Measurements from ENCODE around the gene DMWD. TPM values are rescaled to one million over a fixed set of nuclear protein-coding genes. Genes with fewer than 3 reads are reported as not detected.

DMWD gene
- total and polyA plus RNA-seq, 2 of the 13 experiments (the other 11 are each of a cell fraction or from before 2014, with no cell fraction given), result 10.3 to 14.9 TPM

DNA sequence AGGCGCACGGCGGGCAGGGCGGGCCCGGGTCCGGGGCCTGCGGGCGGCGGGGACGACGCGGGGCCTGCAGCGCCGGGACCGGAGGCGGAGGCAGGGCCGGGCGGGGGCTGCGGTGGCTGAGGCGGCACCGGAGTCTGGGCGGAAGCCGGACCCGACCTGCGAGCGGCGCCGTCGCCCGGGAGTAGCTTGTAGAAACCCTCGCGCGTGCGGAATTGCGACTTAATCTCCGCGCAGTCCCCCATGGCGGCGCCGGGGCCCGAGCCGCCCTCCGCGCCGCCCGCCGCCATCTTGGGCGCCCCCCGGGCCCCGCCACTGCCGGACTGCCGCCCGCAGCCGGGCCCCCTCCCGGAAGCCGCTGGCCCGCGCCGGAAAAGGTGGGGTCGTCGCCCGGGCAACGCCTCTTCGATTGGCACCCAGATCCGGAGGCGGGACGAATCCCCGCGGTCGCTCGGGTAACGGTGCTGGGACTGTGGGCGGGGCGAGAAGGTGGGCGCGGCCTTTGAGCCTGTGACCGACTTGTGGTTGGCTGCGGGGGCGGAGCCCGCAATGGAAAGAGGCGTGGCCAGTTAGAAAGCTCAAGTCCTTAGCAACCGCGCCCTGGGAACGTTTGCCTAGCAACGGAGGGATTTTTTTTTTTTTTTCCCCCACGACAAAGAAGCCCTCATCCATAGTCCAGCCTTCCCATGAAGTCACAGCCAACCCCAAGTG is at the start of gene DMWD (continued):
- TF ChIP-seq, protein P1, sequence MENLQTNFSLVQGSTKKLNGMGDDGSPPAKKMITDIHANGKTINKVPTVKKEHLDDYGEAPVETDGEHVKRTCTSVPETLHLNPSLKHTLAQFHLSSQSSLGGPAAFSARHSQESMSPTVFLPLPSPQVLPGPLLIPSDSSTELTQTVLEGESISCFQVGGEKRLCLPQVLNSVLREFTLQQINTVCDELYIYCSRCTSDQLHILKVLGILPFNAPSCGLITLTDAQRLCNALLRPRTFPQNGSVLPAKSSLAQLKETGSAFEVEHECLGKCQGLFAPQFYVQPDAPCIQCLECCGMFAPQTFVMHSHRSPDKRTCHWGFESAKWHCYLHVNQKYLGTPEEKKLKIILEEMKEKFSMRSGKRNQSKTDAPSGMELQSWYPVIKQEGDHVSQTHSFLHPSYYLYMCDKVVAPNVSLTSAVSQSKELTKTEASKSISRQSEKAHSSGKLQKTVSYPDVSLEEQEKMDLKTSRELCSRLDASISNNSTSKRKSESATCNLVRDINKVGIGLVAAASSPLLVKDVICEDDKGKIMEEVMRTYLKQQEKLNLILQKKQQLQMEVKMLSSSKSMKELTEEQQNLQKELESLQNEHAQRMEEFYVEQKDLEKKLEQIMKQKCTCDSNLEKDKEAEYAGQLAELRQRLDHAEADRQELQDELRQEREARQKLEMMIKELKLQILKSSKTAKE (CRISPR knock-in tag; IDR thresholded peaks at IDR 0.05; ENCODE audit: borderline replicate concordance), result no peak
- TF ChIP-seq MTF2 (CRISPR knock-in tag; IDR thresholded peaks at IDR 0.05; ENCODE audit: borderline replicate concordance) (no peak), RAD51 (IDR thresholded peaks at IDR 0.05; ENCODE audit: borderline replicate concordance) (no peak), THAP11 (CRISPR knock-in tag; IDR thresholded peaks at IDR 0.05) (peak; percentile 78), PAF1 (CRISPR knock-in tag; IDR thresholded peaks at IDR 0.05) (no peak), ARNTL (CRISPR knock-in tag; IDR thresholded peaks at IDR 0.05) (no peak), SAP130 (CRISPR knock-in tag; IDR thresholded peaks at IDR 0.05; ENCODE audit: low read depth) (peak; percentile 81), ZNF256 (CRISPR knock-in tag; conservative IDR thresholded peaks at IDR 0.05) (no peak), TRIM24 (CRISPR knock-in tag; IDR thresholded peaks at IDR 0.05) (no peak), HIVEP1 (CRISPR knock-in tag; IDR thresholded peaks at IDR 0.05) (no peak), SYNCRIP (IDR thresholded peaks at IDR 0.05; ENCODE audit: insufficient read depth, low read depth, low read length) (no peak), ZNF776 (CRISPR knock-in tag; IDR thresholded peaks at IDR 0.05) (no peak), ELF4 (CRISPR knock-in tag; IDR thresholded peaks at IDR 0.05; ENCODE audit: borderline replicate concordance) (no peak), NBN (conservative IDR thresholded peaks at IDR 0.05) (no peak), ZNF260 (CRISPR knock-in tag; IDR thresholded peaks at IDR 0.05; ENCODE audit: borderline replicate concordance, low read depth) (no peak), NPAS2 (CRISPR knock-in tag; IDR thresholded peaks at IDR 0.05; ENCODE audit: borderline replicate concordance) (no peak), BRD4 (CRISPR knock-in tag; IDR thresholded peaks at IDR 0.05) (no peak), RARG (CRISPR knock-in tag; IDR thresholded peaks at IDR 0.05; ENCODE audit: low read depth) (no peak), GABPA (IDR thresholded peaks at IDR 0.05; ENCODE audit: low read depth, low read length) (peak; percentile 94), GABPA (CRISPR knock-in tag; IDR thresholded peaks at IDR 0.05; ENCODE audit: low read depth) (peak; percentile 89)
- TF ChIP-seq, protein P2, sequence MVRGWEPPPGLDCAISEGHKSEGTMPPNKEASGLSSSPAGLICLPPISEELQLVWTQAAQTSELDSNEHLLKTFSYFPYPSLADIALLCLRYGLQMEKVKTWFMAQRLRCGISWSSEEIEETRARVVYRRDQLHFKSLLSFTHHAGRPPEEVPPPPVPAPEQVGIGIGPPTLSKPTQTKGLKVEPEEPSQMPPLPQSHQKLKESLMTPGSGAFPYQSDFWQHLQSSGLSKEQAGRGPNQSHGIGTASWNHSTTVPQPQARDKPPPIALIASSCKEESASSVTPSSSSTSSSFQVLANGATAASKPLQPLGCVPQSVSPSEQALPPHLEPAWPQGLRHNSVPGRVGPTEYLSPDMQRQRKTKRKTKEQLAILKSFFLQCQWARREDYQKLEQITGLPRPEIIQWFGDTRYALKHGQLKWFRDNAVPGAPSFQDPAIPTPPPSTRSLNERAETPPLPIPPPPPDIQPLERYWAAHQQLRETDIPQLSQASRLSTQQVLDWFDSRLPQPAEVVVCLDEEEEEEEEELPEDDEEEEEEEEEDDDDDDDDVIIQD (CRISPR knock-in tag; IDR thresholded peaks at IDR 0.05; ENCODE audit: low read depth), result no peak
- TF ChIP-seq, protein P3, sequence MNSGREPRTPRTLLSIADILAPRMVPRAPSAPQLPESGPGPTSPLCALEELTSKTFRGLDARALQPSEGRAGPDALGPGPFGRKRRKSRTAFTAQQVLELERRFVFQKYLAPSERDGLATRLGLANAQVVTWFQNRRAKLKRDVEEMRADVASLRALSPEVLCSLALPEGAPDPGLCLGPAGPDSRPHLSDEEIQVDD (CRISPR knock-in tag; IDR thresholded peaks at IDR 0.05; ENCODE audit: borderline replicate concordance), result no peak
- TF ChIP-seq, protein P4, sequence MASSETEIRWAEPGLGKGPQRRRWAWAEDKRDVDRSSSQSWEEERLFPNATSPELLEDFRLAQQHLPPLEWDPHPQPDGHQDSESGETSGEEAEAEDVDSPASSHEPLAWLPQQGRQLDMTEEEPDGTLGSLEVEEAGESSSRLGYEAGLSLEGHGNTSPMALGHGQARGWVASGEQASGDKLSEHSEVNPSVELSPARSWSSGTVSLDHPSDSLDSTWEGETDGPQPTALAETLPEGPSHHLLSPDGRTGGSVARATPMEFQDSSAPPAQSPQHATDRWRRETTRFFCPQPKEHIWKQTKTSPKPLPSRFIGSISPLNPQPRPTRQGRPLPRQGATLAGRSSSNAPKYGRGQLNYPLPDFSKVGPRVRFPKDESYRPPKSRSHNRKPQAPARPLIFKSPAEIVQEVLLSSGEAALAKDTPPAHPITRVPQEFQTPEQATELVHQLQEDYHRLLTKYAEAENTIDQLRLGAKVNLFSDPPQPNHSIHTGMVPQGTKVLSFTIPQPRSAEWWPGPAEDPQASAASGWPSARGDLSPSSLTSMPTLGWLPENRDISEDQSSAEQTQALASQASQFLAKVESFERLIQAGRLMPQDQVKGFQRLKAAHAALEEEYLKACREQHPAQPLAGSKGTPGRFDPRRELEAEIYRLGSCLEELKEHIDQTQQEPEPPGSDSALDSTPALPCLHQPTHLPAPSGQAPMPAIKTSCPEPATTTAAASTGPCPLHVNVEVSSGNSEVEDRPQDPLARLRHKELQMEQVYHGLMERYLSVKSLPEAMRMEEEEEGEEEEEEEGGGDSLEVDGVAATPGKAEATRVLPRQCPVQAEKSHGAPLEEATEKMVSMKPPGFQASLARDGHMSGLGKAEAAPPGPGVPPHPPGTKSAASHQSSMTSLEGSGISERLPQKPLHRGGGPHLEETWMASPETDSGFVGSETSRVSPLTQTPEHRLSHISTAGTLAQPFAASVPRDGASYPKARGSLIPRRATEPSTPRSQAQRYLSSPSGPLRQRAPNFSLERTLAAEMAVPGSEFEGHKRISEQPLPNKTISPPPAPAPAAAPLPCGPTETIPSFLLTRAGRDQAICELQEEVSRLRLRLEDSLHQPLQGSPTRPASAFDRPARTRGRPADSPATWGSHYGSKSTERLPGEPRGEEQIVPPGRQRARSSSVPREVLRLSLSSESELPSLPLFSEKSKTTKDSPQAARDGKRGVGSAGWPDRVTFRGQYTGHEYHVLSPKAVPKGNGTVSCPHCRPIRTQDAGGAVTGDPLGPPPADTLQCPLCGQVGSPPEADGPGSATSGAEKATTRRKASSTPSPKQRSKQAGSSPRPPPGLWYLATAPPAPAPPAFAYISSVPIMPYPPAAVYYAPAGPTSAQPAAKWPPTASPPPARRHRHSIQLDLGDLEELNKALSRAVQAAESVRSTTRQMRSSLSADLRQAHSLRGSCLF (CRISPR knock-in tag; IDR thresholded peaks at IDR 0.05; ENCODE audit: borderline replicate concordance), result no peak
